ENCODE results near the gene SLC23A3.

Gene SLC23A3

DNA sequence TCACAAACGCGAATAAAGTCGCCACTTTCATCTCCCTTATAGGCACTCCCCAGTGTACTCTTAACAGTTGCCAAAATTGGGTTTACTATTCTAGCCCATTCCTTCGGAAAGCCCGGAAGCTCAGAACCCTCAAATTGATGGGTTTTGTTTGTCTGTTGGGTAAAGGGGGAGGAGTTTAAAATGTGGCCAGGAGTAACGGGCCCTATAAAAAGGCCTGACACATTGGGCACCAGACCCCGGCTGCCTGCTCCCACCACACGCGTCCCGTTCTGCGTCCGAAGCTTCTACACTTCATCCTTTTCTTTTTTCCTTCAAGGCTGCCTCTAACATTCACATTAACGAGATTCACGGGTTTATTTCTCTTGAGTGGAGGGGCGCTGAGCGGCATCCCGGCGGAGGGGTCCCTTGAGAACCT is 10.1 kb downstream of the SLC23A3 start:
- TF ChIP-seq CTCF (IDR thresholded peaks at IDR 0.05; ENCODE audit: insufficient read depth, low read length, poor library complexity, severe bottlenecking) (no peak), EZH2phosphoT487 (conservative IDR thresholded peaks at IDR 0.05; ENCODE audit: low read length) (no peak)
- peak overlapping the region; percentile 66 for H3K4me3 ChIP-seq (ENCODE audit: insufficient read depth, low read length, poor library complexity, severe bottlenecking)
- no peaks in the 10 kb centered on the region for H3K9me2 ChIP-seq (replicated peaks; ENCODE audit: insufficient read depth, low read length)
- H3F3A ChIP-seq (ENCODE audit: insufficient read depth), result peaks cover 3% of the 10 kb centered on the region; the same call in 1 of the 2 replicates
- H3K4me2 ChIP-seq (ENCODE audit: low read depth, low read length, poor library complexity, severe bottlenecking), result peak overlapping the region; percentile 69
- no peak overlapping the region for H3K27ac ChIP-seq (ENCODE audit: low read depth, low read length)
- no peaks in the 10 kb centered on the region for H3K36me3 ChIP-seq (ENCODE audit: low read length)
- H3K9ac ChIP-seq (ENCODE audit: low read length), result peak overlapping the region; percentile 68
- H3K27me3 ChIP-seq (ENCODE audit: low read length), result no peaks in the 10 kb centered on the region
- peak overlapping the region; percentile 59 for H2AFZ ChIP-seq (ENCODE audit: low read depth, low read length, severe bottlenecking)
- no peaks in the 10 kb centered on the region for H3K9me3 ChIP-seq (ENCODE audit: insufficient read depth, low read length)
- no peaks in the 10 kb centered on the region for H4K20me1 ChIP-seq (ENCODE audit: low read depth, low read length)
- H3K79me2 ChIP-seq (ENCODE audit: insufficient read depth, low read length), result no peaks in the 10 kb centered on the region

- Histone ChIP-seq H4K20me1 (ENCODE audit: low read depth, low read length) (no peaks in the 10 kb centered on the region), H3K9ac (ENCODE audit: low read length) (no peak overlapping the region), H3K9me2 (replicated peaks; ENCODE audit: insufficient read depth, low read length) (no peaks in the 10 kb centered on the region), H3K4me3 (ENCODE audit: insufficient read depth, low read length, poor library complexity, severe bottlenecking) (no peak overlapping the region), H3K79me2 (ENCODE audit: insufficient read depth, low read length) (no peaks in the 10 kb centered on the region), H2AFZ (ENCODE audit: low read depth, low read length, severe bottlenecking) (no peak overlapping the region), H3K36me3 (ENCODE audit: low read length) (no peaks in the 10 kb centered on the region), H3K4me2 (ENCODE audit: low read depth, low read length, poor library complexity, severe bottlenecking) (no peak overlapping the region), H3K27ac (ENCODE audit: low read depth, low read length) (no peak overlapping the region), H3K9me3 (ENCODE audit: insufficient read depth, low read length) (no peaks in the 10 kb centered on the region), H3F3A (ENCODE audit: insufficient read depth) (peaks cover 3% of the 10 kb centered on the region; the same call in 1 of the 2 replicates), H3K27me3 (ENCODE audit: low read length) (no peaks in the 10 kb centered on the region)
- TF ChIP-seq CTCF (IDR thresholded peaks at IDR 0.05; ENCODE audit: insufficient read depth, low read length, poor library complexity, severe bottlenecking) (no peak), EZH2phosphoT487 (conservative IDR thresholded peaks at IDR 0.05; ENCODE audit: low read length) (no peak)
These were observed 11.2 kb downstream of the SLC23A3 start for GRCh38 chr2:219158586-219158985.

- H3K36me3 ChIP-seq (ENCODE audit: low read length), result no peaks in the 10 kb centered on the region
- H3K79me2 ChIP-seq (ENCODE audit: insufficient read depth, low read length), result no peaks in the 10 kb centered on the region
- H3K4me3 ChIP-seq (ENCODE audit: insufficient read depth, low read length, poor library complexity, severe bottlenecking), result no peak overlapping the region
- H3K9me3 ChIP-seq (ENCODE audit: insufficient read depth, low read length), result no peaks in the 10 kb centered on the region
- H3K4me2 ChIP-seq (ENCODE audit: low read depth, low read length, poor library complexity, severe bottlenecking), result no peak overlapping the region
- H3F3A ChIP-seq (ENCODE audit: insufficient read depth), result peaks cover 3% of the 10 kb centered on the region; the same call in 1 of the 2 replicates
- H2AFZ ChIP-seq (ENCODE audit: low read depth, low read length, severe bottlenecking), result no peak overlapping the region
- H3K9ac ChIP-seq (ENCODE audit: low read length), result no peak overlapping the region
- H3K27me3 ChIP-seq (ENCODE audit: low read length), result no peaks in the 10 kb centered on the region
- no peaks in the 10 kb centered on the region for H4K20me1 ChIP-seq (ENCODE audit: low read depth, low read length)
- H3K9me2 ChIP-seq (replicated peaks; ENCODE audit: insufficient read depth, low read length), result no peaks in the 10 kb centered on the region
- H3K27ac ChIP-seq (ENCODE audit: low read depth, low read length), result no peak overlapping the region
- no peak for TF ChIP-seq CTCF (IDR thresholded peaks at IDR 0.05; ENCODE audit: insufficient read depth, low read length, poor library complexity, severe bottlenecking)
- TF ChIP-seq EZH2phosphoT487 (conservative IDR thresholded peaks at IDR 0.05; ENCODE audit: low read length), result no peak
These were observed 11.8 kb downstream of the SLC23A3 start for GRCh38 chr2:219158025-219158424.

Measured in SU-DHL-6 (cell line).